Frontal cortex (tissue), 4 donors: ENCODE measurements around the gene GIGYF2. TPM values are rescaled to one million over a fixed set of nuclear protein-coding genes. Genes with fewer than 3 reads are reported as not detected.

Experiments
- DNase-seq, 2 donors: peaks; one replicate each; pipeline ENCODE4 v3.0.0; 2012; ENCODE audit warnings: low spot score in 2 of 2
- FAIRE-seq: peaks from 2 replicates; lab custom pipeline; 2012; peaks lifted over from hg19 to GRCh38; lab: Jason Lieb, UNC
- total RNA-seq: library from RNA; depleted of rRNA; stranded (reverse); fragments of >200 nt; gene quantifications from one replicate; pipeline ENCODE4 v1.2.3, GENCODE V29; 2014
- donor health status: control.
- donor health status: control.
- donor health status: control.

Gene GIGYF2
- total RNA-seq, 1 donor from 2014 or later: 98.2 TPM

DNA sequence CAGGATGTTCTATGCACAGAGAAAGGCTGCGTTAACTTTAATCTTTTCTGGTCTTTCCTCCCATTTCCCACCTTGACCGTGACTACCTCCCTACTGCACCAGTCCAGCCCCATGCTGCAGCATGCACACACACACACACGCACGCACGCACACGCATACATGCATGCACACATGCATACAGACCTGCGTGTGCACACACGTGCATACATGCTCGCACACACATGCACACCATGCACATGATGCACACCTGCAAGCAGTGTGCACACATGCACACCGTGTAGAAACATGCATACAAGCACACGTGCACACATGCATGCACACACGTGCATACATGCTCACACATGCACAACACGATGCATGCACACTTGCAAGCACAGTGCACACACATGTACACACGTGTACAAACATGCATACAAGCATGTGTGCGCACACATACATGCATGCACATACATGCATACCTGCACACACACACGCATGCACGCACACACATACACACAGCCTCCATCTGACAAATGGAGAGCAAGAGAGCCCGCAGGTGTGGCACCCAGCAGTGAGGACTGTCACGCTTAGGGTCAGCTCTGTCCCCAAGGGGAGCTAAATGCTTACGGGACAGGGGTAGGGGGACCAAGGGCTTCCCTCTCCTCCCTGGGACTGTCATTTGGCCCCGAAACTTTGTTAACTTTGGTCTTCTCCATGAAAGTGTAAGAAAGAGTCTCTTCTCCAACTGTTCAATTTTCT lies 191.1 kb downstream of the GIGYF2 start:
- FAIRE-seq (no peak), DNase-seq (no peak)

DNA sequence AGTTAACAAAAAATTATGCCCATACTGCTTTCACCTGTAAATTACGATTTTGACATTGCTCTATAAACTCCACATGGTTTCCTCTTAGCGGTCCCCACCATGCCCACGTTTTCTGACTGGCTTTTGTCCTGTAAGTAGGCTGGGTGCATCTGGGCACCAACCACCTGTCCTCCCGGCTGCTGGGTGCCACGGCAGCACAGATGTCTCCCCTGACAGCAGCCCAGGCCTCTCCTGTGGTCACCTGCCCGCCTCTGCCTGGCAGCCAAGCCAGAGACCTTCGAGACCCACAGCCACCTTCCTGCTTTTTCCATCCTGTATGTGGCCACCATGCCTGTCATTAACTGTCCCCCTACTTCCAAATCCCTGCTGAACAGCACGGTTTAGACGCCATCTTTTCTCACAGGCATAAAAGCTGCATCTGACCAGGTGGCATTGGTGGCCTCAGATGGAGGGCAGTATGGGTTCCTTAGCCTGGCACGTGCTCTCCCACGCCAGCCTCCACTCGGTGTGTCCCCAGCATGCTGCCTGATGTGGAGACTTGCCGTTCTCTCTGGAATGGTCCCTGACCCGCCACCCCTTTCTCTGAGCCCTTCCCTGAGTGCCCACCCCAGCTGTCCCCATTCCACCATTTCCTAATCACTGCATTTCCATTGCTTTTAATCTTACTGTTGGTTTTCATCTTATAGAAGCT lies 191.9 kb downstream of the GIGYF2 start:
- FAIRE-seq (no peak), DNase-seq (no peak)

DNA sequence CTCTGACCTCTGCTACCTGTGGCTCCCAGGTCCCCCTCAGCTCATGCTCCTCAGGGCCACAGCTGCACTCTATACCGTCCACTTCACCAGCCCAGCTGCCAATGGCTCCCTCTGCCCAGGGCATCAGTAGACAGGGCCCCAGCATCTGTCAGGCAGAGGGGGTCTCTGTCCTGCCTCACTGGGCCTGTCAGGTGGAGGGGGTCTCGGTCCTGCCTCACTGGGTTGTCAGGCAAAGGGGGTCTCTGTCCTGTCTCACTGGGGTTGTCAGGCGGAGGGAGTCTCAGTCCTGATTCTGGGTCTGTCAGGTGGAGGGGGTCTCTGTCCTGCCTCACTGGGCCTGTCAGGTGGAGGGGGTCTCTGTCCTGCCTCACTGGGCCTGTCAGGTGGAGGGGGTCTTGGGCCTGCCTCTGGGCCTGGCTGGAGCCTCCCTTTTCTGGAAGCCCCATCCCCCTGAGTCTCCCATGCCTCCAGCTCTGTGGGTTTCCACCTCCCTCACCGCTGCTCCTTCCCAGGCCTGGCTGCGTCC lies 192.8 kb downstream of the GIGYF2 start:
- FAIRE-seq (no peak), DNase-seq (no peak)

DNA sequence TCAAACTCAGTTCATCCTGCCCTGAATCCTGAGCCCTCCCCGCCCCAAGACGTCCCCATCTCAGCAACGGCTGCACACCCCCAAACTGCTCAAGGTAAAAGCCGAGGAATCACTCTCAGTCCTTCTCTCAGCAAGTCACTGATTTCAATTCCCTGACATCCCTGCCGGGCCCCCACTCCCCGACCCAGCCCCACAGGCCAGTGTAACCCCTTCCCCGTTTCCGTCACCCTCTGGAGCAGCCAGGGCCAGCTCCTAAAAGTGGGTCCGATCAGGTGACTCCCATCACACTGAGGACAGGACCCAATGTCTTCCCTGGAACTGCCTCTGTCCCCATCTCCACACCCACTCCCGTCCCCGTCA lies 193.4 kb downstream of the GIGYF2 start:
- DNase-seq: no peak
- no peak for FAIRE-seq

DNA sequence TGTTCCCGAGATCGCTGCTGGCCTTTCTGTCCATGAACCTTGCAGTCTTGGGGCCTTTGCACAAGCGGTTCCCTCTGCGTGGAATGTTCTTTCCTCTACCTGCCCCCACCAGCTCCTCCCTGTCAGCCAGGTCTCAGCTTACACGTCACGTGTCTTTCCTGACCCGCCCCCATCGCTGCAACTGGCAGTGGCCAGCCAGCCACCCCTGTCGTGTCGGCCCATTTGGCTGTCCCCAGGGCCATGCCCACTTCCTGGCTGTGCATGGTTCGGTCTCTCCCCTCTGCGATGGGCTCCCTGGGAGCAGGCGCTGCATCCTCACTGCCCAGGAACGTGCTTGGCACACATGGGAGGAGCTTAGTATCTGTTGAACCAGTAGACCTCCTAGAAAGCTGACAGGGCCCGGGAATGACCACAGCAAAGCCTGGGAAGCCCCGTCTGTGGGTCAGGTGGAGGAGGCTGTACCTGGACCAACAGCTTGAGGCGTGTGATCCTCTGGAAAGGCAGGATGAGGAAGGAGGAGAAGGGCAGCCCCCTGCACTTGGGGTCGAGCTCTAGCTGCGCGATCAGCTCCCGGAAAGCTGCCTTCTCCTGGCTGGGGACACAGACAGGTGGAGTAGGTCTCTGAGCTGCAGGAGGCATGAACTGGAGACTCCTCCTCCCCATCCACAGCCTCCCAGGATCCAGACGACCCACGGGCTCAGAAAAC lies 193.9 kb downstream of the GIGYF2 start:
- FAIRE-seq (no peak), DNase-seq (no peak)

DNA sequence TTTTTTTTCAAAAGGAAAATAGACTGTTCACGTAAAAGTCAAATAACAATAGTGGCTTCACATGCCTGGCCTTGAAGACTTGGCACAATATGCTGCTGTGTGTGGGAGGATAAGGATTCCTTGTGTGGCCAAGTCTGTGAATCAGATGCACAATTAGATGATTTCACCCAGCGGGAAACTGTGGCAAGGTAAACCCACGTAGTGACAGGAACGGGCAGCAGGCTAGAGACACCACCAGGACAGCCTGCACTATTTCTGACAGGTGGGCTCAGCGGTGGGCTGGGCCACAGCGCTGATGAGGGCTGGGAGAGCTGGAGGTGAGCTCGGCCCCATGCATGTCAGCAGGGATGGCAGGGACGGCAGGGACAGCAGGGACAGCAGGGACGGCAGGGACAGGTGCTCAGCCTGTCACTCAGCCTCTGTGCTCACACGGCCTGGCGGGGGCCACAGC lies 194.5 kb downstream of the GIGYF2 start:
- DNase-seq: no peak
- no peak for FAIRE-seq

DNA sequence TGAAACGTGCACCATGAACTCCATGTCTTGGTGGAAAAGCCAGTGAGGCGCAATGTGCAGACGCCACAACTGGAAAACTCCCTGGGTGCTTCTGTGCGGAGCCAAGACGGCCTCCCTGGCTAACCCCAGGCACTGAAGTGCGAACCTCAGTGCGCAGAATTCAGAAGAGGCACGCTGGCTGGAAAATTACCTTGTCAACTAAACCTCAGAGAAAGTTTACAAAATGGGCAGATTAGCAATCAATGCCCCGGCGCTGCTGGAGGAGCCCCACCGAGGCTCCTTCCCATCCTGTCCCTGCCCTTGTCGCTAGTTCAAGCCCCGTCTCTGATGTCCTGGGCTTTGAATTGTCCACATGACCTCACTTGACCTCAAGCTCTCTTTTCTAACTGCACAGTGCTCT lies 195.1 kb downstream of the GIGYF2 start:
- DNase-seq: no peak
- FAIRE-seq: no peak

DNA sequence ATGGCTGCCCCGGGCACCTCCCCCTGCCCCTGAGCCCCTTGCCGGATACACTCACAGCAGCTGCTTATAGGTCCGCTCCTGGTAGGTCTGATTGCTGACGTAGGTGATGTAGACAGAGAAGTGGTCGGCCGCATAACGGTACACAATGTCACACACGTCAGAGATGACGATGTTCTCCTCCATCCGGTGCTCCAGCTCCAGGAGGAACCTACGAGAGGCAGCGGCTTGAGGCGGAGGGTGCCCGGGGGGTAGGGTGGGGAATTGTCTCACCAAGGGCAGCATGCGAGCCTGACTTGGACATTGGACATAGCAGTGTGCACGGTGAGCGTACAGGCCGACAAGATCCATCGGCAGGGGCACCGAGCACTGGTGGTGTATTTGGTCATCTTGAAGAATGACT lies 195.7 kb downstream of the GIGYF2 start:
- DNase-seq: no peak

DNA sequence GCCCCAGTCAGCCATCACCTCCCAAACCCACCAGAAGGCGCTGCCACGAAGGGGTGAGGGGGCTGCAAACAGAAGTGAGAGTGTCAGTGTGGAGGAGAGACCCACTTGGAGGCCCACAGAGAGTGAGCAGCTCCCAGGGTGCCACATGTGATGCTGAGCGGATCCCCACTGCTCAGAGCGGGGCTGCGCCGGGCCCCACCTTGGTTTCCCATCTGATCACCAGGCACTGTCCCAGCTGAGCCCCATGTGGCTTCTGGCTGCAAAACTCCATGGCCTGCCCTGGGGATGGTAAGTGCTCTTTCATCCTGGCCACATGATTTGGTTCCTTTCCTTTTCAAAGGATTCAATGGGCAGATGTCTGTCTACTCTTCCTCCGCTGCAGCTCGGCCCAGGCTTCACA lies 196.7 kb downstream of the GIGYF2 start:
- no peak for FAIRE-seq
- DNase-seq: no peak

More for the DNA sequence above, 195.7 kb downstream of the GIGYF2 start:
- FAIRE-seq: no peak

DNA sequence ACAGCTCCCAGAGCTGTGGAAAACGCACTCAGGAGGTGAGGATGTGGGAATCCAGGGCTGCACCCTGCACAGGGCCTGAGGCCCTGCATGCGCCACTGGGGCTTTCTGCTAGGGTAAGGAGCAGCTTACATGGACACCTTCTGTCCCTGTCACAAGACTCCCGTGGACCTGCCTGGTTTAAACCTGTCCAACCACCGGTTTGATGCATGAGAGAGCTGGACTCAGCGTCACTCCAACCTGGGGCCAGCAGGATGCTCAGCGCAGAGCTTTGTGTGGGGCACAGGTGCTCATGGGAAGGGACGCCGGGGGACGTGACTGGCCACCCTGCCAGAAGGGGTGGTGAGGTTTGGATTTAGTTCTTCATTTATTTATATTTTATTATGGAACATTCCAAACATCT lies 197.1 kb downstream of the GIGYF2 start:
- DNase-seq (no peak), FAIRE-seq (no peak)

DNA sequence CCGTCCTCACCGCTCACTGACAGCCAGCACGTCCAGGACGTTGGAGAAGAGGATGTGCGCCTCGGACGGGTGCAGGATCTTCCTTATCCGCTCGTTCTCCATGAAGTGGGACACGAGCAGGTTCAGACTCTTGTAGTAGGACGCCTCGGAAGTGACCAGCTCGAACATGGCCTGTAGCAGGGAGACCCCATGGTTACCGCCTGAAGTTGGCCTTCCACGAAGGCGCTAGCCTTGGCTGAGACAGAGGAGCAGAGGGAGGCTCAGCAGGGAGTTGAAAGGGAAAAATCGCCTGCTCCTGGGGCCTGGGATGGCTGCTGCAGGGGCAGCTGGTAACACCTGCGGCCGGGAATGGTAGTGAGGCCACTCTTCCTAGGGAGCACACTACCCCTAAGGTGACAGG lies 197.6 kb downstream of the GIGYF2 start:
- FAIRE-seq: no peak
- DNase-seq: no peak

DNA sequence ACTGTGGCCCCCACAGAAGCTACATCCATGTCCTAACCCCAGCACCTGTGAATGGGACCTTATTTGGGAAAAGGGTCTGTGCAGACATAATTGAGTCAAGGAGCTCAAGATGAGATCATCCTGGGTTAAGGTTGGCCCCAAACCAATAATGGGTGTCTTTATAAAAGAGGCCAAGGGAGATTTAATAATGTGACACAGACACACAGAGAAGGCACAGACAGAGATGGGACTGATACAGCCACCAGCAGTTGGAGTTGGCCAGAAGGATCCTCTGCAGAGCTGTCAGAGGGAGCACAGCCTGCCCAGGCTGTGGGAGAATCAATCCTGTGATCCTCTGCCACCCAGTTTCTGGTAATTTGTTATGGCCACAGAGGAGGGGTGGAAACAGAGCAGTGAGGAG lies 199.0 kb downstream of the GIGYF2 start:
- FAIRE-seq: no peak
- DNase-seq: no peak

DNA sequence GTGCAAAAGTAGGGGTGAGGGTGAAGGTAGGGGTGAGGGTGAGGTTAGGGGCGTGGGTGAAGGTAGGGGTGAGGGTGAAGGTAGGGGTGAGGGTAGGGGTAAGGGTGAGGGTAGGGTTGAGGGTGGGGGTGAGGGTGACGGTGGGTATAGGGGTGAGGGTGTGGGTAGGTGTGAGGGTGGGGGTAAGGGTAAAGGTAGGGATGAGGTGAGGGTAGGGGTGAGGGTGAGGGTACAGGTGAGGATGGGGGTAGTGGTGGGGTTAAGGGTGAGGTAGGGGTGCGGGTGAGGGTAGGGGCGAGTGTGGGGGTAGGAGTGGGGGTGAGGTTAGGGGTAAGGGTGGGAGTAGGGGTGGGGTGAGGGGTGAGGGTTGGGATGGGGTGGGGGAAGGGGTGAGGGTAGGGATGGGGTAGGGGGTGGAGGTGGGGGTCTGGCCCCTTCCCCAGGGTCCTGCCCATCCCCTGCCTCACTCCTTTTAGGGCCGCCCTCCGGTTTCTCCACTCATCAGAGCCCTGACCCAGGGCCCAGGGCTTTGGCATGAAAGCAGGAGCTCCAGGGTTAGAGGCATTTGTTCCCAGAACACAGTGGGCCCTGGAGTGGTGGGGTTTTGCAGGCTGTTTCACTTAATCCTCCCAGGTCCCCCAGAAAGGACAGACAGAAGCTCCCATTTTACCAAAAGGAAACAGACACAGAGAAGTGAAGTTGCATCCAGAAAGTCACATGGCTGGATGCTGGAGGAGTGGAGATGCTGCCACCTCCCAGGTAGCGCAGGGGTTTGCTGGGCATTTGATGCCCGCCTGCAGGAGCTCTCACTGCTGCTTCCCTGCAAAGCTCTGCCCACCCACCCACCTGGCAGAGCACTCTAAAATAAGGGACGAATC lies 199.8 kb downstream of the GIGYF2 start:
- no peak for FAIRE-seq
- DNase-seq: no peak

DNA sequence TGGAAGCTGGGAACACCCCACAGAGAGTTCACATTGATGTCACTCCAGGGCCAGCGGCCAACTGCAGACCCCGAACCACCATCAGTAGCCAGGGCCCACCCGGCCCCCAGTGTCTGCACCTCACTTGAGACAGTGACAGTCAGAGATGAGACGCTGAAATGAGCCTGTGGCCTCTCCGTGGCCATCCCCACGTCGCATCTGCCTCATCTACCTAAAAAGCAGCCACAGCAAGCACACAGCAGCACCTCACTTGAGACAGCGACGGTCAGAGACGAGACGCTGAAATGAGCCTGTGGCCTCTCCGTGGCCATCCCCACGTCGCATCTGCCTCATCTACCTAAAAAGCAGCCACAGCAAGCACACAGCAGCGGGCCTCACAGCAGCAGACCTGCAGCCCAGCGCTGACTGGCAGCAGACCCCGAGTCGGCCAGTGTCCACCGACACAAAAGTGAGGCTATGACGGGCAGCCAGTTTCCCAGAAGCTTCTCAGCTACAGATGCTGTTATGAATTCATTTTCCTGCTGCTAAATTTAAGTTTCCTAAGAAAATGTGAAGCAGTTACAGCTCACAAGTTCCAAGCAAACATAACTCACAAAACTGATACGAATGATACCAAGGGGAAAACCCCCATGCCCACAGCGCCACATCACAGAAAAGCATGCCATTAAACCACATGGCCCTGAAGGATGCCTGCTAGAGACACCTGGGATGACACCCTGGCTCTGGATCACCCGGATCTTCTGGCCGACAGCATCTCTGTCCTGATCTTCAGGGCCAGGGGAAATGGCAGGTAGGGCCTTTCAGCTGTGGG lies 200.7 kb downstream of the GIGYF2 start:
- FAIRE-seq (no peak), DNase-seq (no peak)

DNA sequence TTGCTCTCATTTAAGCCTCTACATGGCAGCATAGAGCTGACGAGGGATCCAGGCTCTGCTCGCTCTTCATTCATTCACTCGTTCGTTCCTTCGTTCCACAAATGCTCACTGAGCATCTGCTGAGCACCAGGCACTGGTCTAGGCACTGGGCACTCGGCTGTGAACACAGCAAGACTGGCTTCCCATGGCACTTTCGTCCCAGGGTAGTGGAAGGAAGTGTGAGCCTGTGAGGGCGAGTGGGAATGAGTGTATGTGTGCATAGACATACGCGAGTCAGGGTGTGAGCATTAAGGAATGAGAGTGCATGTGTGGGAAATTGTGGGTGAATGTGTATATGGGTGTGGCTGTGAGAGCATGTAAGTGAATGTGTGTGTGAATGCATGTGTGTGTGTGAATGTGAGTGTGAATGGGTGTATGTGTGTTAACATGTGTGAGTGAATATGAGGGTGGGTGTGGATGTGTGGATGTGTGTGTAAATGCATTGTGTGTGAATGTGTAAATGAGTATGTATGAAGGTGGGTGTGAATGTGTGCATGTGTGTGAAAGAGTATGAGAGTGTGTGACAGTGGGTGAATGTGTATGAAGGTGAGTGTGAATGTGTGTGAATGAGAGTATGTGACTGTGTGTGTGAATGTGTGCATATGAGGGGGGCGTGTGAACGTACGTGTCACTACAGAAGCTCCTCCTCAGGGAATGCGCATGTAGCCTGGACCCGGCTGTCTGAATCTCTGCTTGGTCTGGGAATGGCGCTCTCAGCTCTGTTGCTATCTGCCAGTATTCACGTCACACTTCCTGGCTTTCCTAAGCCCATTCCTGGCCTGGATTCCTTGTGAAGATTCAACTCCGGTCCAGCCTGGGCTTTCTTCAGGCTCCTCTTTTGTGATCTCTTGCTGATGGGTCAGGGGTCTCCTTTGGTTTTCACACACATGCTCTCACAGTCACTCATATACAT lies 201.7 kb downstream of the GIGYF2 start:
- DNase-seq (no peak), FAIRE-seq (no peak)

DNA sequence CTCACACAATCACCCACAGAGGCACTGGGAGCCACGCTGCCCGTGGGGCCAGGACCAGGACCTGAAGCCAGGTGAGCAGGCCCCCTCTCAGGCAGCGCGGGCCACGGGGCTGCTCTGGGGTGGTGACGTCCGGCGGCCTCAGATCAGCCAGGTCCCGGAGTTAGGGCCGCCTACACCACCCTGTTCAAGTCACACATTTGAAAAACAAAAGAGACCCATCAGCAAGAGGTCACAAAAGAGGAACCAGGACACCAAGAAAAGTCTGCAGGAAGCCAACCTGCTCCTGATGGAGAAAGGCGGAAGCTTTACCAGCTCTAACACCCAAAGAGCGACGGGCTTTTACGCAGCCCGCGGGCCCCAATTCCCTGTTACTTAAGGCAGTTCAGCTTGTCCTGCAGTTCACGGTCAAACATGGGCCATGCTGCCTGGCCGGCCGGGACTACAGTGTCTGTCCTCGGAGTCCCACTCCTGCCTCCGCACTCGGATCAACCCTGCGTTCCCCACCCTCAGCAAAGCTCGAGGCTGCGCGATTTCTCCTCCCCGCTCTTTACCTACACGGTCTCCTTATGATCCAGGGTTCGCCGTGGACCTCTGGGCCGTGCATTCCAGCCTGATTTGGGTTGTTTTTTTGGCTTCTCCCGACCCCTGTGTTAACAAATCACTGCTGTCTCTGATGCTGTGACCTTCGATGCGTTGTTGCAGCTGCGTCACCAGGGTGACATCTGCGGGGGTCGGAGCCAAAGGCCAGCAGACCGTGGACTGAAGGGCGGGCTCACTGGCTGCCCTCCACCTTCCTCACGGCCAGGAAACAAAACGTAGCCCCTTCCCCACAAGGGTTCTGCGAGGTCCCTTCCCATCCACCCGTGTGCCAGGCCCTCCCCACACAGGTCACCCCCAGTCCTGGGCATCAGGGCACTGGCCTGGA lies 203.9 kb downstream of the GIGYF2 start:
- no peak for DNase-seq
- FAIRE-seq: no peak
